Breast epithelium (tissue), 4 donors: ENCODE results near the gene ADD2. TPM values are rescaled to one million over a fixed set of nuclear protein-coding genes. Genes with fewer than 3 reads are reported as not detected.

Source experiments
- DNase-seq, 2 donors: peaks; one replicate each; pipeline ENCODE4 v3.0.0-alpha.2; 2019; ENCODE audit warnings: low spot score in 2 of 2
- H3K27ac ChIP-seq, 2 donors: fragments of 200-600 bp; sonication (generic) in 1 of 2; one replicate each; pipeline ENCODE4 v1.5.1; 2016 to 2019; ENCODE audit warnings: mild to moderate bottlenecking in 1 of 2
- H3K27me3 ChIP-seq, 2 donors: fragments of 200-600 bp; sonication (generic) in 1 of 2; one replicate each; pipeline versions ENCODE4 v1.5.1 to v1.6.0; 2017 to 2019; ENCODE audit warnings: control low read depth in 1 of 2, mild to moderate bottlenecking in 1 of 2
- H3K36me3 ChIP-seq: fragments of 200-600 bp; one replicate; pipeline ENCODE4 v1.5.1; 2019
- H3K4me1 ChIP-seq, 2 donors: fragments of 200-600 bp; sonication (generic); one replicate each; pipeline ENCODE4 v1.5.1; 2016 to 2019; ENCODE audit warnings: control low read depth in 1 of 2
- H3K4me3 ChIP-seq, 3 donors: fragments of 200-600 bp; sonication (generic); 1 replicate in 2 of 3; 2 replicates in 1 of 3; pipeline ENCODE4 v1.5.1; 2016 to 2019; ENCODE audit warnings: mild to moderate bottlenecking in 3 of 3, moderate library complexity in 2 of 3
- H3K9me3 ChIP-seq, 2 donors: fragments of 200-600 bp; sonication (generic) in 1 of 2; one replicate each; pipeline ENCODE4 v1.5.1; 2016 to 2019; ENCODE audit warnings: control low read depth in 1 of 2
- POLR2A ChIP-seq: fragments of 450-650 bp; IDR thresholded peaks from one replicate; pipeline ENCODE4 v1.6.1; 2016; ENCODE audit warnings: antibody characterized with exemption, mild to moderate bottlenecking, moderate library complexity
- POLR2AphosphoS5 ChIP-seq, 3 donors: sonication (generic); formaldehyde crosslinking; IDR thresholded peaks; one replicate each; pipeline ENCODE4 v1.6.1; 2017; ENCODE audit warnings: antibody characterized with exemption in 3 of 3
- intact Hi-C: fragments of 100-400 bp; cut with DNase I; formaldehyde crosslinking; loops from one replicate; pipeline ENCODE4 v1.15.1; 2023; ENCODE audit warnings: low total_unique reads
- total RNA-seq, 3 donors: library from RNA; depleted of rRNA; stranded (reverse); fragments of >200 nt; gene quantifications; one replicate each; pipeline ENCODE4 v1.1.0, GENCODE V29; 2016
- TF ChIP-seq, protein P1 (sequence below), 3 donors: fragments of 450-650 bp; IDR thresholded peaks; one replicate each; pipeline ENCODE4 v1.5.1; 2016 to 2017; ENCODE audit warnings: antibody characterized with exemption in 3 of 3, mild to moderate bottlenecking in 3 of 3, moderate library complexity in 3 of 3

Gene ADD2
- total RNA-seq, 3 donors from 2014 or later: 1.3 to 2.3 (median 1.9) TPM

DNA sequence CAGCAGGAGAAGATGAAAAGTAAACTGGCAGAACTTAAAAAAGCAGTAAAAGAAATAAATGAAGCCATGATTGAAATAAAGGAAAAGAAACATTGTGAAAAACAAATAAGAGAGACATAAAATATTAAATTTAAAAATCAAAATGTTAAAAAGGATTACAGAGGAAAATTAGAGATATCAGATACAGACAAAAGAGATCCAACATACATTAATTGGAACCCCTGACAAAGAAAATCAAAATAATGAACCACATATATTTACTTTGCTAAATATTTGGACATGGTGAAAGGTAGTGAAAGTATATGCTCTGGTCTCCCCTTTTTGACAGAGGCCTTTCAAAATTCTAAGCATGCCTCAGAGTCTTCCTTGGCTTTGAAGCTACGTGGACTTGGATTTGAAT is 134.5 kb downstream of the ADD2 start:
- intact Hi-C loops: no loop called here
- Histone ChIP-seq H3K4me3 (no peak overlapping the region), H3K4me1 (no peaks in the 10 kb centered on the region), H3K9me3 (peaks cover 0 to 6% of the 10 kb centered on the region in 2 donors), H3K27me3 (no peaks in the 10 kb centered on the region), H3K27ac (no peak overlapping the region), H3K36me3 (no peaks in the 10 kb centered on the region)
- TF ChIP-seq, protein P1, sequence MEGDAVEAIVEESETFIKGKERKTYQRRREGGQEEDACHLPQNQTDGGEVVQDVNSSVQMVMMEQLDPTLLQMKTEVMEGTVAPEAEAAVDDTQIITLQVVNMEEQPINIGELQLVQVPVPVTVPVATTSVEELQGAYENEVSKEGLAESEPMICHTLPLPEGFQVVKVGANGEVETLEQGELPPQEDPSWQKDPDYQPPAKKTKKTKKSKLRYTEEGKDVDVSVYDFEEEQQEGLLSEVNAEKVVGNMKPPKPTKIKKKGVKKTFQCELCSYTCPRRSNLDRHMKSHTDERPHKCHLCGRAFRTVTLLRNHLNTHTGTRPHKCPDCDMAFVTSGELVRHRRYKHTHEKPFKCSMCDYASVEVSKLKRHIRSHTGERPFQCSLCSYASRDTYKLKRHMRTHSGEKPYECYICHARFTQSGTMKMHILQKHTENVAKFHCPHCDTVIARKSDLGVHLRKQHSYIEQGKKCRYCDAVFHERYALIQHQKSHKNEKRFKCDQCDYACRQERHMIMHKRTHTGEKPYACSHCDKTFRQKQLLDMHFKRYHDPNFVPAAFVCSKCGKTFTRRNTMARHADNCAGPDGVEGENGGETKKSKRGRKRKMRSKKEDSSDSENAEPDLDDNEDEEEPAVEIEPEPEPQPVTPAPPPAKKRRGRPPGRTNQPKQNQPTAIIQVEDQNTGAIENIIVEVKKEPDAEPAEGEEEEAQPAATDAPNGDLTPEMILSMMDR (IDR thresholded peaks at IDR 0.05): no peak
- TF ChIP-seq POLR2AphosphoS5 (IDR thresholded peaks at IDR 0.05) (no peak), POLR2A (no peak)
- no peak for DNase-seq

DNA sequence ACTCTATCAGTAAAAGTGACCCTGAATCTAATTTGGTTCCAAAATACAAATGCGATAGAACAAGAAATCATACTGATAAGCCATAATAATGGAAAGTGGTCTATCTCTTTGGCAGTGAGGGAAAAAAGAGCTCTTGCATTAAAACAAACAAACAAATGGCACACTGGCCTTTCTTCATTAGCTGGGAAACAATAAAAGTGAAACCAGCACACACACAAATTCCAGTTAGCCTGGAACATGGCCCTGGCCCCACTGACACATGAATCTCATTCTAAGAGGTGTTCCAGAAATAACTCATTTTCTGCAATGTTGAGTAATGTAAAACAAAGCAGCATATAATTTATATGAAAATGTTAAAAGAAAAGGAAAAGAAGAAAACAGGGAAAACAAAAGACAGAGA is 135.0 kb downstream of the ADD2 start:
- Histone ChIP-seq H3K4me1 (no peaks in the 10 kb centered on the region), H3K4me3 (no peak overlapping the region), H3K36me3 (no peaks in the 10 kb centered on the region), H3K27ac (no peak overlapping the region), H3K9me3 (peaks cover 0 to 6% of the 10 kb centered on the region in 2 donors), H3K27me3 (no peaks in the 10 kb centered on the region)
- no peak for DNase-seq
- intact Hi-C loops: no loop called here
- TF ChIP-seq POLR2AphosphoS5 (IDR thresholded peaks at IDR 0.05) (no peak), POLR2A (no peak)
- TF ChIP-seq, protein P1 (IDR thresholded peaks at IDR 0.05): no peak

DNA sequence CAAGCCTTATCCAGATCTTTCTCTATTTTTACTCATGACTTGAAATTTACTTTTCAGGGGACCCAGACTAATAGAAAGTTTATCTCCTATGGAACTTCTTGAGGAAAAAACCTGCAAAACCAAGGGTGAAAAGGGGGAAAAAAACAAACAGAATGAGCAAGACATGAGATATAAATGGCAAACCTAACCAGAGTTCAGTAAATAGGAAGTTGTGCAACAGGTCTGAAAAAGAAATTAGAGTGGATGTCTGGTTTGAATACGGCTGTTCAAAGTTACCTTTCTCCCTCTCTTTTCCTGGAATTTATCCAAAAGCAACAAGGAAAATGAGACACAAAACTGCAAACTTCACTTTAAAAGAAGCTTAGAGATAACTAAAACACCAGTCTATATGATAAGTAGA is 135.6 kb downstream of the ADD2 start:
- Histone ChIP-seq H3K36me3 (no peaks in the 10 kb centered on the region), H3K27ac (no peak overlapping the region), H3K4me3 (no peak overlapping the region), H3K9me3 (peaks cover 0 to 6% of the 10 kb centered on the region in 2 donors), H3K27me3 (no peaks in the 10 kb centered on the region), H3K4me1 (no peaks in the 10 kb centered on the region)
- no peak for DNase-seq
- TF ChIP-seq, protein P1 (IDR thresholded peaks at IDR 0.05): no peak
- TF ChIP-seq POLR2A (no peak), POLR2AphosphoS5 (IDR thresholded peaks at IDR 0.05) (no peak)
- intact Hi-C loops: no loop called here

DNA sequence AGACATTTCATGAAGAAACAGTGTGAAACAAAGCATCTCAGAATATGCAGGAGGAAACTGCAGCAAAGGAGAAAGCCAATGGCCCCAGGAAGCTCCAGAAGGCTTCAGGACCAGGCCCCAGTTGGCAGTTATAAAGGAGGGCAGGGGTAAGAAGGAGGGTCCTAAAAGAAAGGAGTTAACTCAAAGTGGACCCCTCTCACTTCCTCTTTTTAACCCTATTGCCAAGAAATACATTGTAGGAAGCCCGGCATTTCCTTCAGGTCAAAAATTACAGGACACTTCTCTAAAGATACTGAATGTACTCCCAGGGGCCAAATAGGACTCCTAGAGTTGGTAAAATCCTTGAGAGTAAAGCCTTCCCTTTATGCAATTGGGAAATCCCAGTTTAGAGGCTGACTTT is 137.2 kb downstream of the ADD2 start:
- Histone ChIP-seq H3K27ac (no peak overlapping the region), H3K9me3 (peaks cover 0 to 6% of the 10 kb centered on the region in 2 donors), H3K36me3 (no peaks in the 10 kb centered on the region), H3K4me1 (no peaks in the 10 kb centered on the region), H3K4me3 (no peak overlapping the region), H3K27me3 (no peaks in the 10 kb centered on the region)
- TF ChIP-seq POLR2AphosphoS5 (IDR thresholded peaks at IDR 0.05) (no peak), POLR2A (no peak)
- TF ChIP-seq, protein P1 (IDR thresholded peaks at IDR 0.05): no peak
- intact Hi-C loops: no loop called here
- no peak for DNase-seq

DNA sequence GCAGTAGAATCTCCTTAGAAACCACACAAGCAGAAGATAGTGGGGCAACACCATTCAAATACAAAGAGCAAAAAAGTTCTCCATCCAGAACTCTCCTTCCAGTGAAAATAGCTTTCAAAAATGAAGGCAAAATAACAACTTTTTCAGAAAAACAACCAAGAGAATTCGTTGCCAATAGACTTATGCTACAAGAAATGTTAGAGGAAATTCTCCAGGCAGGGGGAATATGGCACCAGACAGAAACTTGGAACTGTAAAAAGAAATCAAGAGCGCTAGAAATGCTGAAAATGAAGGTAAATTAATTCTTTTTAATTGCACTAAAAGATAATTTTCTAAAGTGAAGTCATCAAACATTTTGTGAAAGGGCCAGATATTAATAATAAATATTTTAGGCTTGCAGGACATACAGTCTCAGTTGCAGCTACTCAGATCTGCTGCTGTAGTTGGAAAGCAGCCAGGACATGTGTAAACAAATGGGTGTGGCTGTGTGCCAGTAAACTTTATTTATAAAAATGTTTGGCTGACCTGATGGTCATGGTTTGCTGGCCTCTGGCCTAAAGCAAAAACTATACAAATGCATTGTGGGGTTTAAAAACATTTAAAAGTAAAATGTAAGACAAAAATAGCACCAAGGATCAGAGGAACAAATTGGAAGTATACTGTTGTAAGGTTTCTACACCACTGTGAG is 140.6 kb downstream of the ADD2 start:
- Histone ChIP-seq H3K9me3 (no peaks in the 10 kb centered on the region), H3K4me1 (no peaks in the 10 kb centered on the region), H3K4me3 (no peak overlapping the region), H3K27ac (no peak overlapping the region), H3K36me3 (no peaks in the 10 kb centered on the region), H3K27me3 (no peaks in the 10 kb centered on the region)
- intact Hi-C loops: no loop called here
- no peak for DNase-seq
- TF ChIP-seq, protein P1 (IDR thresholded peaks at IDR 0.05): no peak
- TF ChIP-seq POLR2A (no peak), POLR2AphosphoS5 (IDR thresholded peaks at IDR 0.05) (no peak)
